HG02938 (cell line): Measurements from ENCODE around the gene NPC2.
"Not testable (repeated sequence)": the region's sequence is repeated elsewhere in the genome, so short reads cannot be mapped to it uniquely, and the experiment has no call there.

ENCODE experiments used
- ATAC-seq: cut with Tn5 transposase; IDR thresholded peaks from one replicate; pipeline ENCODE4 v1.9.1; 2021; ENCODE audit warnings: mild to moderate bottlenecking, moderate library complexity; ENCODE audit not compliant: unreplicated experiment

The NPC2 gene

DNA sequence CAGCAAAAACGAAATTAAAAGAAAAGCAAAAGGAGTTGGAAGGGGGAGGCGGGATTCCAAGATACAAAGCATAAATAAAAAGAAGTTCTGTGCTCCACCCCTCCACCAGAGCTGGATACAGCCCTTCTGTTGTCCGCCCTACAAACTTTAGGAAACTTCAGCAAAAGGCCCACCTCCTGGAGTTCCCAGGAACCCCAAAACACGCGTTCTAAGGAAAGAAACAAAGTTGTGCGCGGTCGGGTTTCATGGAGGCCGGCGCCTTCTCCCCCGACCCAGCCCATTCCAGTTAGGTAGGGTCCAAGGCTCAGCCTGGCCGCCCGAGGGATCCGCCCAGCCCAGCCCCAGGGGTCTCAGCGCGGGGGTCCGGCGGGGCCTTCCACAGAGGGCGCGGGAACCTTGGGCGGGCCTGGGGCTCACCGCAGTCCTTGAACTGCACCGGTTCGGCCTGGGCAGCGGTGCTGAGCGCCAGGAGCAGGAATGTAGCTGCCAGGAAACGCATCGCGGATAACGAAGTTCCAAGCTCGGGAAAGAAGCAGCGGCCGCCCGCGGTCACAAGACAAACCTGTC, at the start of gene NPC2:
TSS of gene NPC2 (minus strand) at position 530 of the 567 bp plus-strand sequence. CDS start at position 499, 31 bp downstream.
- ATAC-seq = peak; percentile 6

DNA sequence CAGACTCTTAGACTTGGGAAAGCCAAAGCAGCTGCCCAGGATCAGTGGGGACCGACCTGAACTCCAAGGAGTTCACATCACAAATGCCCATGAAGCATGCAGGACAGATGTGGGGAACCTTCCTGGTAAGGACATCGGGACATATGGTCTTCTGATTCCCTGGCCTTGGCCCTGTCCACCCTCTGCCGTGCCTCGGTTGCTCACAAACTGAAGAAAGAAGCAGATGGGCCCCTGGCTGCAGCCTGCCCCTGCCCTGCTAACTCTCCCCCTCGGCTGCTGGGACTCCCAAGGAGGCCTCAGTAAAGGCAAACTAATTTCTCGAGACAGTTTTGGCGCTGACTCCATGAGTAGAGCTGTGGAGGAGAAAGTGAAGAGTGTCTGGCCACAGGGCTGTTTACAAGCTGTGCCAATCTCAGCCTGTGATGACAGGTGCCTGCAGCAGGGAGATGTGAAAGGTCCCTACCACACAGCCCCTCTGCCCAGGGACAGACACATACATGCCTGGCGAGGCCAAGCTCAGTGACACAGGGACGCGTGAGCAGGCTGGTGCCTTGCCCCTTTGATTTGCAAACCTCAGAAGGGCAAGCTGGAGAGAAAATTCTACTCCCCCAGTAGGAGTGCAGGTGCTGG, 49.1 kb upstream of the NPC2 start:
- no peak for ATAC-seq

DNA sequence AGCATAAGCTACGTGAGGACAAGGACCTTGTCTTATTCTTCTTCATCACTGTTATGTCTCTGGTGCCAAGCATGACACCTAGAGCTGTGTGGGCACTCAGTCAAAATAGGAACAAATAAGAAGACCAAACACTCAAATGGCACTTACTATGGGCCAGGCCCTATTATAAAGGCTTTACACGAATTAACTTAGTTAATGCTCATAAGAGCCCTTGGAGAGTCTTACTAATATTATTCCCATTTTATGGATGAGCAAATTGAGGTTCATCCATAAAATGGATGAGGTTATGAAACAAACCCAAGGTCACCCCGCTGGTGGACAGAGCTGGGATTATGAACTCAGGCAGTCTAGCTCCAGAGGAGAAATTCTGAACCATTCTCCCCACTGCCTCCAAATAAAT, 48.1 kb upstream of the NPC2 start:
- no peak for ATAC-seq

DNA sequence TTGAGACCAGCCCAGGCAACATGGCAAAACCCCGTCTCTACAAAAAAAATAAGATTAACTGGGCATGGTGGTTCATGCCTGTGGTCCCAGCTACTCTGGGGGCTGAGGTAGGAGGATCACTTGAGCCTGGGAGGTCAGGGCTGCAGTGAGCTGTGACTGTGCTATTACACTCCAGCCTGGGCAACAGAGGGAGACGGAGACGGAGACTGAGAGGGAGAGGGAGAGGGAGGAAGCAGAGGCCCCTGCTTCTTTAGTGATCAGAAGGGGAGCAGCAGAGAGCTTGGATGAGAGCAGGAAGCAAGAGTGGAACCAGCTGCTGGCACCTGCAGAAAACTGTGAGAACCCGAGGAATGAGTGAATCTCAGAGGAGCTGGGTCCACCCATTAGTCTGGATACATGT, 46.4 kb upstream of the NPC2 start:
- no peak for ATAC-seq

DNA sequence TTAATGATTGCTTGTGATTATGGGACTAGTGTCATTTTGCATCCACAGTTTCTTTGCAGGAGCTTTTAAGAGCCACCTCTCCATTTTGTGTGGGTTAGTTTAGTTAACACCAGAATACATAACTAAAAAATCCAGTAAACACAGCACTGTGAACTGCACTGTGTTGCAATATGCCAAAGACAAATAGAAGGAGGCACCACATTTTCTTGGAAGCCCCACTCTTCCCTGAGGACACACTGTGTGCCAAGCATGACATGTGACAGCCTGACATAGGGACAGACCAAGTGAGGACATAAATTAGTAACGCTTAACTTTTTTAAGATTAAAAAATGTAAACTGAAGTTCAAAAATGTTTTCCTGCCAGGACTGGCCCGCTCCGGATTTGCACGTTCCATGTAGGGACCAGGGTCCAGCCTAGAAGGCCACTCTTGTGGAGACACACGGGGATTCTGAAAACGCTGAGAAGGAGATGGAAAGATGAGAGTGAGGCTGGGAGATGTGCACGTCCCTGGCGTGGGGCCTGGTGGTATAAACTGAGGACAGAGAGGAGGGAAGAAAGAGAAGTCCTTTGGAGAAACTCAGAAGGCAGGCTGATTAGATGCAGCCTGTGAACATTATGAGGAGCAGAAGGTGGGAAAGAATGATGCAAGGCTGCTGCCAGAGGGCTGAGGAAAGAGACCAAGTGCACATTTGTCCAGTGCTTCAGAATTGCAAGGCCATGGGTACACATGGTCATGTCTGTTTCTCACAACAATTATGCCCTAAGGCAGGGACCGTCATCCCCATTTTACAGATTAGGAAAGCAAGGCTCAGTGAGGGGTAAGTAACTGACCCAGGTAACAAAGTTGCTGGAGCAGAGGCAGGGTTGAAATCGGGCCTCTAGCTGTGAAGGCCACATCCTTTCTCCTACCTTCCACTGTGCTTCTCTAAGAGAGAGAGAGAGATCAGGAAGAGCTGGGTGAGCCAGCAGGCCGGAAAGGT, 45.6 kb upstream of the NPC2 start:
- no peak for ATAC-seq

DNA sequence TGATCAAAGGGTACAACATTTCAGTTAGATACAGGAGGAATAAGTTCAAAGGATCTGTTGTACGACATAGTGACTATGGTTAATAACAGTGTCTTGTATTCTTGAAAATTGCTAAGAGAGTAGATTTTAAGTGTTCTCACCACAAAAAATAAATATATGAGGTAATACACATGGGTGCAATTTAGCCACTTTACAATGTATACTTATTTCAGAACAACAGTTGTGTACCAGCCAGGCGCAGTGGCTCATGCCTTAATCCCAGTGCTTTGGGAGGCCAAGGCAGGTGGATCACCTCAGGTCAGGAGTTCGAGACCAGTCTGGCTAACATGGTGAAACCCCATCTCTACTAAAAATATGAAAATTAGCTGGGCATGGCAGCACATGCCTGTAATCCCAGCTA, 43.2 kb upstream of the NPC2 start:
- ATAC-seq = not testable (repeated sequence)

DNA sequence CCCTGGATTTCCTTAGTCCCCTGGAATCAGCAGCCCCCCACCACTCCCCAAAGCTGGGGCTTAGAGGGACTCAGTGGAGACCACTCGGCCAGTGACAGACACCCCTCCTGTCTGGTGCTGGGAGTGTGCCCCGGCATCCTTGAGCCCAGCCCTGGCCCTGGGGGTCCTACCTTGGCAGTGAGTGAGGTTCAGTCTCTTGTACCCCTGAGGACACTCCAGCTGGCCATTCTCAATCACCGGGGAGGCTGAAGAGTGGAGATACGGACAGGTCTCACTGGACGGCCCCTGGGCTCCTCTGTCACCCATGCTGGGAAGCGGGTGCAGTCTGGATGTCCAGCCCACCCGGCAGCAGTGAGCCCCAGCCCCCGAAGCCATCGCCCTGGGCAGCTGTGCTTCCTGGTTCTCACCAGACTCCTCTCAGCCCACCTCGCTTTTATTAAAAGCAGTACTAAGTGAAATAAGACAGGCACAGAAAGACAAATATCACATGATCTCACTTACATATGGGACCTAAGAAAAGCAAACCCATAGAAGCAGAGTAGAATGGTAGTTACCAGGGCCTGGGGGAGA, 42.7 kb upstream of the NPC2 start:
- ATAC-seq = no peak

DNA sequence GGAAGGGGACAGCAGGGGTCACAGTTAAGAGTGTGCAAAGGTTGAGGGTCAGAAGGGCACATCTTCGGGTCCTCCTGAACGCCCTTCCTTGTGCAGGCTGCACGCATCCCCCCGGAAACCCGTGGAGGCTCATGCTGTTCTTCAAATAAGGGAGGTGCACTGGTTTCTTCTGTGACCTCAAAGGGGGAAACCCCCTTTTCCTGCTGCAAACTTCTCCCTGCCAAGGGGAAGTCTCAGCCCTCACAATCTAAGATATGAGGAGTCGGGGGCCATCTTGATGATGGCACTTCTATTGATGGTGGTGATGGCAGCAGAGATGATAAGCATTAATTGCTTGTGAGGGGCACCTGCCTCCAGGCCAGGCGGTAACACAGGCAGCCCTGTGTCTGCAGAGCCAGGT, 40.5 kb upstream of the NPC2 start:
- ATAC-seq = no peak

DNA sequence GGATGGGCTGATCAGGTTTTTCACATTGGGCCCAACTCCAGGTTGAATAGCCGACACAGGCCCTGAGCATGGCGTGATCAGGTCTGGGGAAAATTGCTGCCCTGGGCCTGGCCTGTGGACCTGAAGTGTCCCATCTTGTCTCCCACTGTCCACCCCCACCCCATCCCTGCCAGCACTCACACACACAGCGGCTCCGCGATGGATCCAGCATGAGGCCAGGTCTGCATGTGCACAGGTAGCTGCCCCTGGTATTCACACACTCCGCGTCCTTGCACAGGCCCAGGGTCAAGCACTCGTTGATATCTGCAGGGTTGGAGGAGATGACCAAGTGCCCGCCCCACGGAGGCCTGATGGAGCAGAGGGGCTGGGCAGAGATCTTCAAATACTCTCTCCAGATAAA, 39.1 kb upstream of the NPC2 start:
- no peak for ATAC-seq

DNA sequence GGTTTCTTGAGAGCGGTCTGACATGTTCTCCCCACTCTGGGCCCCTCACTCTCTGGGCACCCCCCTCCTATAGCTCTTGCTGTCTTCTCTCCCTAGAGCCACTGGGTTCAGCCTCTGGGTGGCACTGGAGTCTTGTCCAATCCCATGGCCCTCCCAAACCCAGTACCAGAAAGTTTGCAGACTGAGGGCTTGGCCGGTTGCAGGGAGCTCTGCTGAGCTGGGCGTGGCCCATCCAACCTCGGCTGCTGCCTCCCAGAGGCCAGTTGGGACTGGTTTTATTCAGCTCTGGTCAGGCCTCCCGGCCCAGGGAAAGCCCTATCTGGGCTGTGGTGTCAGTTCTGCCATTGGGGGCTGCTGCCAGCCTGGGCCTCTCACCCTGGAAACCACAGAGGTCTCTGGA, 38.4 kb upstream of the NPC2 start:
- no peak for ATAC-seq

DNA sequence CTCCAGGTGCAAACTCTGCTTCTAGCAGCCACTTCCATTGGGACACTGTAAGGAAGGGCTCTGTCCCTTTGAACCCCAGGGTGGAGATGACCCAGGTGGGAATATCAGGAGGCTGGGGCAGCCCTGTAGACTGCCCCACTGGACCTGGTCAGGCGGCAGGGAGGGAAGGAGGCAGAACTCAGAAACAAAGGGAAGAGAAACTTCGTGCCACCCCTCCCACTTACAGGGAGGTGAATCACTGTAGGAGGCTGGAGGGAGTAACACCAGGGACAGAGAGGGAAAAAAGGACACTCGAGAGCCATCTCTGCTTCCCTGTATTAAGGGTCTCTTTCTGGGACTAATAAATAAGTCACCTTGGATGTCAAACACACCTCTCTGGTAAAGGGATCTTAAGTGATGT, 37.9 kb upstream of the NPC2 start:
- no peak for ATAC-seq

DNA sequence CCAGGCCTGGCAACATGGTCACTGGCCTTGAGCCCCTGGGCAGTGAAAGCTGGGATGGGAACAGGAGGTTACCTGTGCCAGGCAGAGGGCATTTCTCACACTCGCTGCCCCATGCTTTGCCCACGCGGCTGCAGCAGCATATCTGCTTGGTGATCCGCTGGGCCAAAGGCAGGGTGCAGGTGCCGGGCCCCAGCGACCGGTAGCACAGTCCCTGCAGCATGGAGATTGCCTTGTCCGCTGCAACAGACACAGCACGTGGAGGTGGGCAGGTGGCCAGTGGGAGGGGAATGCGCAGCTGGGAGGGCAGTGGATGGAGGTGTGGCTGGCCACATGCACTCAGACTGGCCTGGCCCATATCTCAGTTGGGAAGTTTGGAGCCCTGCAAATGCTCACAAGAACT, 35.8 kb upstream of the NPC2 start:
- no peak for ATAC-seq

DNA sequence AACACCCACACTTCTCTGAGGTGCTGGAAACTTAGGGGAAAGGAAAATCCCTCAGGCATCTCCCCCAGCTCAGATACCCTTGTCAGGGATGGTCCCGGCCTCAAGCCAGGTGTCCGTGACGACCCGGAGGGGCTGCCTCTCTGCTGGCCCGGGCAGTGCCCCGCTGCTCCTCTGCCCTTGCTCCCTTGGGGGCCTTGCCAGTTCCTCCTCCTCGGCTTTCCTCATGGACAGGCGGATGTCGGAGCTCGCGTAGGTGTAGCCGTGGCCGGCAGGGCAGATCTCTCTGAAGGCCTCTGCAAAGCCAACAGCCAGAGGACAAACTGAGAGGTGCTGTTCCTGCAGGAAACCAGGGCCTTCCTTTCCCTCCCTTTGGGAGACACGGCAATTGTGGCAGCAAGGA, 35.3 kb upstream of the NPC2 start:
- no peak for ATAC-seq

DNA sequence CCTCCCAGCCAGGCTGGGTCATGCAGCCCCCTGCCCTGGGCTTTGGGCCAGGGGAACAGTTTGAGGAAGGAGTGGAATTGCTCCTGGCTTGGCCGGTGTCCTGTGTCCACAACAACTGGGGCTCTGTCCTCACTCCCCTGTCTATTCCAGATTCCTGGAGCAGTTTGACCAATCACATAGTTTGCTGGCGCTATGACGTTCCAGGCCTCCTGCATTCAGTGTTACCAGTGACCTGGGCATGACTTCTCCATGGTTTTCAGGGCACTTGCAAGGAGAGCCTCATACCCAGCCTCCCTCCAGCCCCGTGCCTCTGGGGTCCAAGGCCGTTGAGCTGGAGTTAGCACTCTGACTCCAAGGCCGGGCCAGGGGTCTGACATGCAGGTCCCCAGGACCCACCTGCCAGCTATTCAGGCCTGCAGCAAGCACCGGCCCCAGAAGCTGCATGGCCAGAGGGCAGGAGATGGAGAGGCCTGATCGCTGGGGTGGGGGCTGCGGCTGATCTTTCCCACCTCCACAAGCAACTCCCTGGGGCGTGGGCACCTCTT, 34.7 kb upstream of the NPC2 start:
- ATAC-seq = no peak

DNA sequence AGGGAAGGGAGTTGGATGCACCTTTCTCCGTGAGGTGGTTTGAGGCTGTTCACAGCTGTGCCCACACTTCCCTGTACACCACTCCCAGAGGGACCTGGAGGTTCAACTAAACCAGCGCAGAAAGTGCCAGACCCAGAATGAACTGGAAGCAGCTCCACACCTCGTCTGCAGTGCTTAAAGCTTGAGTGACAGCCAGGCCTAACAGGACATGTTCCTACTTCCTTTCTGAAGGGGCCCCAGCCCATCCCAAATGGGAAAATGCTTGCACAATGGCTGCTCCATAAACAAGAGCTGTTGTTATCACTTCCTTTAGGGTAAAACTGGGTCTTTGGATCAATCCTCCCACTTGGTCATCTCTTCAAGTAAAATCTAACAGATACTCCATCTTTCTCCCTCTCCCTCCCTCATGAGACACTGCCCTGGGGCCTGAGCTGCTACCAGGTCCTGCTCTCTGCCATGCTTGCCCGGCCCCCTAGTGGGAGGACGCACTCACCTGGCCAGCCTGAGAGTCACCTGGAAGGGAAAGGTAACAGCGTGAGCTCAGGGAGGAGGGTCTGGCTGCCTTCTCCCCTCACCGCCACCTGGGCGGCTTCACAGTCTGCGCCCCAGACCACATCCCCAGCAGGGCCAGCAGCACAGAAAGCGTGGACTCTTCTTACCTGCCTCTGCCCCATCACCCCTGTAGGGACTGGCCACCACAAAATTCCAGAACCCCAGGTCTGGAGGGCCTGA, 33.9 kb upstream of the NPC2 start:
- no peak for ATAC-seq

DNA sequence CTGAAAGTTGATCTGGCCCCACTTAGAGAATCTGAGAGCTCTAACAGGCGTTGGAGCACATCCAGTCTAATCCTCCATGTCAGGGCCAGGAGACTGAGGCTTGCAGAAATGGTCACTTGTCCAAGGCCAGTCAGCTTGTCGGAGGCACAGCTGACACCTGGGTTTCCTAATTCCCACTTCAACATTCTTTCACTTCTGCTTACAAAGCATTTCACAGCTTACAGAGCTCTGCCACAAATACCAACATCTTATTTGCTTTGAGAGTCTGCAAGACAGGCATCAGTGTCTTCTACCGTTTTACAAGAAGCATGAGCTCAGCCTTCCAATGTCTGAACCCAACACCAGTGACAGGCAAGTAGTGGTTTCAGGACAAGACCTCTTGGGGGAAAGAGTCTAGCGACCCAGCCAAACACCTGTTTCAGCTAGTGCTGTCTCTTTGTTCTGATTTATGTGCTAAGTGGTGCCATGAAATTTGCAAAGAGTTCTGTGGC, 32.3 kb upstream of the NPC2 start:
- ATAC-seq = no peak

DNA sequence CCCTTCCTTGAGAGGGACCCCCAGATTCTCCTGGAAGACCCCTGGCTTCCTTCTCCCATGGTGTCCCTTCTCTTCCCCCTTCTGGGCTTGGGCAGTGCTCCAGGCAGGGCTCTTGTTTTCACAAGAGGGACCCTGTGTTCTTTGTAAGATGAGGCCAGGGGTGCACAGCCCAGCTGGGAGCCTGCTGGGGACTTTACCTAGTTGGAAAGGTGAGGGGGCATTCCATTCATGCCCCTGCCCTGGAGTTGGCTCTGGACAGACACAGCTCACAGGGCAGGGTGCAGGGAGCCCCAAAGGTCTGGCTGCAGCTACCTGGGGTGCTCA, 31.7 kb upstream of the NPC2 start:
- ATAC-seq = no peak

DNA sequence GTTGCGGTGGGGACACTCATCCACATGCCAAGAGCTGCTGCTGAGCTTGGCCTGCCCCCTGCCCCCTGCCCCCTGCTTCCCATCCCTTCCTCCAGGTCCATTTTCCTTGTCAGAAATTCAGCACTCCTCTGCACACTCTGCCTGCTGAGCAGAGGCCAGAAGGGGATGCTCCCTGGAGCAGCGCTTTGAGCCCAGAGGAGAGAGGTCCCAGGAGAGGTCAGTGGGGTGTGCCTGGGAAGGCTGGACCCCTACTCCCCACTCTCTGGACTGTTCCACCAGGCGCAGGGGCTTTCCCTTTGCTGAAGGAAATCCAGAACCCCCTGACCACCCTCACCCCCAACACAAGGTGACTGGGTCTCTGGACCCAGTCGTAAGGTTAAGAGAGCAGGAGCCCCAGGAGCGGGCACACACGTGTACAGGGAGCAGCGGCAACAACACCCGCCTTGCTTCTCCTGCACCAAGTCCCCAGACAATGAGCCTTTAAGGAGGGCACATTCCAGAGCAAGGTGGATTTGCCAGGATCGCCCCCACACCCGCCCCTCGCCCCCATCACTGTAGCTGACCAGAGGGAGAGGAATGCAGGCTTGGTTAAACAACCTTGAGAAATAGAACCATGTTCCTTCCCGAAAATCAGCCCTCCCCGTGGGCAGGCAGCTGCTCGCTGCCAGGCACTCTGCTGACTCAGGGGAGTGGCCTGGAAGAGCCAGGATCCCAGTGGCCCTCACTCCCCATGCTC, 31.1 kb upstream of the NPC2 start:
- ATAC-seq = no peak

DNA sequence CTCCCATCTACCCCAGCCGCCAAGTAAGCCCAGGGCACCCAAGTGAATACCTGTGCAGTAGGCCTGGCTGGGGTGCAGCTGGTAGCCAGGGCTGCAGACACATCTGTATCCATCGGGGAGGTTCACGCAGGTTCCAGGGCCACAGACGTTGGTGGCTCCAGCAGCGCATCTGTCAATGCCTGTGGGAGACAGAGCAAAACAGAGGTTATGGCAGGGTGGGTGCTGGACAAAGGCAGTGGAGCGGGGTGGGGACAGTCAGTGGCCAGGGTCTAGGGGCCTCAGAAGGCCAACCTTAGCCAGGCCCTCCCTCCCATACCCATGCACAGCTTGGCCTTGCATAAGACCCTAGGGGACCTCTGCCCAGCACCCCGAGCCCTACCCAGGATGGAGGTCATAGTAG, 29.6 kb upstream of the NPC2 start:
- no peak for ATAC-seq

DNA sequence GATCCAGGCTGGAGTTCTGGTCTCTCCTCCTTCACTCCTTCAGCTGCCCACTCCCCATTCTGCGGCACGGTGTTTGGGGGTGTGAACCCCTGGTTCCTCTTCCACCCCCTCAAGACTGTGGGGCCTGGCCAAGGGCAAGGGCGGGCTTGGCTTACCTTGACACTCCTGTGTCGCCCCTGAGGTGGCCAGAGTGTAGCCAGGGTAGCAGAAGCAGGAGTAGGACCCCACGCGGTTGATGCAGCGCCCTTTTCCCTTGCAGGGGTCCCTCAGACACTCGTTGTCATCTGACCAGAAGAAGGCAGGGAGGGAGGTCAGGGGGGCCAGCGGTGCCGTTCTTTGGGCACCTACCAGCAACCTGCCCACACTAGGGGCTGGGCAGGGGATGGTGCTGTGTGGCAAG, 28.7 kb upstream of the NPC2 start:
- ATAC-seq = no peak
